ENCODE results near the gene ATF6B.
"Not testable (repeated sequence)": the region's sequence is repeated elsewhere in the genome, so short reads cannot be mapped to it uniquely, and the experiment has no call there.

ATF6B gene

DNA sequence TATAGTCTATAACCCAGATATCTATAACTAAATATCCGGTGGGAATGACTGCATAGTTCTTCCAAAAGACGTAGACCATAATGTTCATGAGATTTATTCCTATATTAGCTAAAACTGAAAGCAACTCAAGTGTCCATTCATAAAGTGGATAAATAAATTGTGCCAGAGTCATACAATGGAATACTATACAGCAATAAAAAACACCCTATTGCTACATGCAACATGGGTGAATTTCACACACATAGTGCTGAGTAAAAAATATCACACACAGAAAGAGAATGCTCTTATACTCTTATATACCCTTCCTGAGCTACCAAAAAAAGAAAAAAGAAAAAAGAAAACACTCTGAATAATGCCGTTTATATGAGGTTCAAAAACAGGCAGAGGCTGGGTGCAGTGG lies 25.8 kb downstream of the ATF6B start:
- DNase-seq, result no peak

DNA sequence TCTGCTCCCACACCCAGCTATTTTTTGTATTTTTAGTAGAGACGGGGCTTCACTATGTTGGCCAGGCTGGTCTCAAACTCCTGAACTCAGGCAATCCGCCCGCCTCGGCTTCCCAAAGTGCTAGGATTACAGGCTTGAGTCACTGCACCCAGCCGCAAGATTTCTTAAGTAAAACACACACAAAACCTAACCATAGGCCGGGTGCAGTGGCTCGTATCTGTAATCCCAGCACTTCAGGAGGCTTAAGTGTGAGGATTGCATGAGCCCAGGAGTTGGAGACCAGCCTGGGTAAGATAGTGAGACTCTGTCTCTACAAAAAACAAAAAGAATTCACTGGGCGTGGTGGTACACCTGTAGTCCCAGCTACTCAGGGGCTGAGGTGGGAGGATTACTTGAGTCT lies 27.8 kb downstream of the ATF6B start:
- not testable (repeated sequence) for DNase-seq

- no peak for DNase-seq
Observed at GRCh38 chr6:32097364-32097763, 30.7 kb downstream of the ATF6B start.

DNA sequence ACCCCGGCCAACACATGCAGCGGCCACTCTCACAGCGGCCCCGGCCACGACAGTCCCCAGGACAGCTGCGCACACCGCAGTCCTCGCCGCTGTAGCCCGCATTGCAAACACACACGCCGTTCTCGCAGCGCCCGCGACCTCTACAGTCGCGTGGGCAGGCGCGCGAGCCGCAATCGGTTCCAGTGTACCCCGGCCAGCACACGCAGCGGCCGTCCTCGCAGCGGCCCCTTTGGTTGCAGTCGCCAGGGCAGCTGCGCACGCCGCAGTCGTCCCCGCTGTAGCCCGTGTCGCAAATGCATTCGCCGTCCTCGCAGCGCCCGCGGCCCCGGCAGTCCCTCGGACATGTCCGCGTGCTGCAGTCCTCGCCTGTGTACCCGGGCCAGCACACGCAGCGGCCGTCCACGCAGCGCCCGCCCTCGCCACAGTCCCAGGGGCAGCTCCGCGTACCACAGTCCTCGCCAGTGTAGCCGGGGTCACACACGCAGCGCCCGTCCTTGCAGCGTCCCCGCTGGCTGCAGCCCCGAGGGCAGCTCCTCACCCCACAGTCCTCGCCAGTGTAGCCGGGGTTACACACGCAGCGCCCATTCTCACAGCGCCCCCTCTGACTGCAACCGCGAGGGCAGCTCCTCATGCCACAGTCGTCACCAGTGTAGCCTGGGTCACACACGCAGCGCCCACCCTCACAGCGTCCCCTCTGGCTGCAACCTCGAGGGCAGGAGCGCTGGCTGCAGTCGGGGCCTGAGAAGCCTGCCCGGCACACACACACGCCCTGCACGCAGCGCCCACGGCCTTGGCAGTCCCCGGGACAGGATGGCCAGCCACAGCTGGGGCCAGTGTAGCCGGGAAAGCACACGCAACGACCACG lies 31.4 kb downstream of the ATF6B start:
- DNase-seq, result no peak

- no peak for DNase-seq
Observed at GRCh38 chr6:32096087-32096393, 32.0 kb downstream of the ATF6B start.

DNA sequence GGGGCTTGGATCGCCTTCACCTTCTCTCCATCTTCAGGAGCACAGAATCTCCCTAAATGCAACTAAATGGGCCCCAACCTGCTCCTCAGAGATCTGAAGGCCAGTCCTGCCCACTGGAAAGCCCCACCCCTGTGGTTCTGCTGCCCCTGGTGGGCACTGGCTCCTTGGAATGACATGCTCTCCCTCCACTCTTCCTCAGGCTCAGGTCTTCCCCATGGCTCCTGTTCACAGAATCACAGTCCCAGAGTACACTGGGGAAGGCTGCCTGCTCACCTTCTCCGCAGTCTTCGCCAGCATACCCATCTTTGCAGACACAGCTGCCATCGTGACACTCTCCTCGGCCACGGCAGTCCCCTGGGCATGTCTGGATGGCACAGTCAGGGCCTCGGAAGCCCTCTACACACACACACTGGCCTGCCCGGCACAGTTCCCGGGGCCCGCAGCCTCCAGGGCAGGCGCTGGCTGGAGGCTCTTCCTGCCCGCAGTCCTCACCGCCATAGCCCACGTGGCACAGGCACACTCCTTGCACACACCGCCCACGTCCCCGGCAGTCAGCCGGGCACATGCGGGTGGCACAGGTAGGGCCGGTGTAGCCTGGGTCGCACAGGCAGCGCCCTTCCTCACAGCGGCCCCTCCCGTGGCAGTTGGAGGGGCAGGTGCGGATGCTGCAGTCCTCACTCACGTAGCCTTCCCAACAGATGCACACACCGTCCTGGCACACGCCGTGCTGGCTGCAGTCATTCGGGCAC lies 32.5 kb downstream of the ATF6B start:
- no peak for DNase-seq

DNA sequence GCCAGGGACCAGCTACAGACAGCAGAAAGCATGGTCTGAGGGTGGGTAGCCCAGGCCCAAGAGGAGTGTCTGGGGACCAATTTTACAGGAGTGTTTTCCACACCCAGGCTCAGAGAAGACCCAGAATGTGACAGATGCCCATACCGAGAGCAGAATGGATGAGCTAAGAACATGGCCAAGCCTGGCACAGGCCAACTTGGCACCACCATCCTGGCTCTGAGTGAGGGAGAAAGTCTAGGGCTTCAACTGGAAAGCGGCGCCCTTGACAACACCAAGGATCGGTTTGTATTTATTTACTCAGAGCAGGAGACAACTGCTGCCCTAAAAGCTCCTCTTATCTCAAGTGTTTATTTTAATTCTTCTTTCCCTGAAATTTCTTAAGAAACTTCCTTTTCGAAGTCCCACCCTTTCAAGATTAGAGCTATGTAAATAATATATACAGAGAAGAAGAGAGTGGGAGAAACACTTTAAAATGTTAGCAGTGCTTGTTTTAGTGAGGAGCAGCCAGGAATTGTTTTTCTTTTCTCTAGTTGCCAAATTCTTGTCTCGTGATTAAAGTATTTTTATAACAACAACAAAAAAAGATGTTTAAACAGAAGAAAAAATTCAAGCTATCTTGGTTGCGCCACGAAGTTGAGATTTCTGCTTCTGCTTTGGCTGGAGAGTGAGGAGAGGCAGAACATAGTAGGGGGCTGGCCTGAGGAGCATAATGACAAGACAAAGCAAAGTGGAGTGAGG lies 35.1 kb downstream of the ATF6B start:
- DNase-seq, result no peak

DNA sequence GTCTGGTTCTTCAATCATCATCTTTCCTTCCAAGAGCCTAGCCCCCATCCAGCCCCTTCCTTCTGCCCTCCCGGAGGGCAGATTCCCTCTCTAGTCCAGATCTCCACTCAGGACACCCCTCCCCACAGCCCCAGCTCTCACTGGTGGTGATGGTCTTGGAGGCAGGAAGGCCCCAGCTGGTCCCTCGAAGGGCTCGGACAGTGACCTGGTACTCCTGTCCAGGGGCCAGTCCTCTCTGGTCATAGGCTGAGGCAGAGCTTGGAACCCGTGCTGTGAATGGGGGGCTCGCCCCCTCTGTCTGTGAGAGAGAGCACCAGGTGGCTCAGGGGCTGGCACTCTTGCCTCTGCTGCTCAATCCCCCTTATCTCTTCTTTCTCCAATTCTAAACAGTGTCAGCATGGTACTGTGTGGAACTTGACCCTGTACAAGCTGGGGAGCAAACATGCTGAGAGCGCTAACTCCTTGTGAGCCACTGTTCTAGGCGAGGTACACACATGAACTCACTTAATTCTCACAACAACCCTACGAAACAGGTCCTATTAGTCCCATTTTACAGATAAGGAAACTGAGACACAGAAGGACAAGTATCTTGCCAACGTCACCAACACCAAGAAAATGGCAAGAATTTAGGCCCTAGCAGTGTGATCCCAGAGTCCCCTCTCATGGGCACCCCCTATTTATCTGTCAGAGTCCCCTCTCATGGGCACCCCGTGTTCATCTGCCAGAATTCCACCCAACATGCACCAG lies 38.8 kb downstream of the ATF6B start:
- no peak for DNase-seq

DNA sequence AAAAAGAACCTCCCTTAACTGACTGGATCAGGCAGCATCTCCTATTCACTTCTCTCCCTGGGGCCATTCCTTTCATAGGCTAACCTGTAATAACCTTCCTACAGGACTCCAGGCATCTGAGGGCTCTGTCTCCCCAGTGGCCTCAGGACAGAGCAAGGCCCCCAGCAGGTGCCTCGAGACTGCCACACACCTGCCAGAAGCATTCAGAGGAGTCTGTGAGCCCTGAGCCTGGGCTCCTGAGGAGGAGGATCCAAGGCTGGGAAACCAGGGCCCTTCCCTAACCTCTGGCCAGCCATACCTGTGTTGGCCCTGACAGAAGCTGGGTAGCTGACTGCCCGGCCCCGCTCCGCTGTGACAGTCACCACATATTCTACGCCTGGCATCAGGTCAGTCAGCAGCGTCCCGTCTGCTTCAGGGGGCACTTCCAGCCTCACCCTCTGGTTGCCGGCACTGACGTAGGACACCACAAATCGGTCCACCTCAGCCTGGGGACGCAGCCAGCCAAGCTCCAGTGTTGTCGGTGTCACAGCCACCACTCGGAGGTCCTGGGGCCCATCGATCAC lies 39.5 kb downstream of the ATF6B start:
- DNase-seq, result no peak

DNA sequence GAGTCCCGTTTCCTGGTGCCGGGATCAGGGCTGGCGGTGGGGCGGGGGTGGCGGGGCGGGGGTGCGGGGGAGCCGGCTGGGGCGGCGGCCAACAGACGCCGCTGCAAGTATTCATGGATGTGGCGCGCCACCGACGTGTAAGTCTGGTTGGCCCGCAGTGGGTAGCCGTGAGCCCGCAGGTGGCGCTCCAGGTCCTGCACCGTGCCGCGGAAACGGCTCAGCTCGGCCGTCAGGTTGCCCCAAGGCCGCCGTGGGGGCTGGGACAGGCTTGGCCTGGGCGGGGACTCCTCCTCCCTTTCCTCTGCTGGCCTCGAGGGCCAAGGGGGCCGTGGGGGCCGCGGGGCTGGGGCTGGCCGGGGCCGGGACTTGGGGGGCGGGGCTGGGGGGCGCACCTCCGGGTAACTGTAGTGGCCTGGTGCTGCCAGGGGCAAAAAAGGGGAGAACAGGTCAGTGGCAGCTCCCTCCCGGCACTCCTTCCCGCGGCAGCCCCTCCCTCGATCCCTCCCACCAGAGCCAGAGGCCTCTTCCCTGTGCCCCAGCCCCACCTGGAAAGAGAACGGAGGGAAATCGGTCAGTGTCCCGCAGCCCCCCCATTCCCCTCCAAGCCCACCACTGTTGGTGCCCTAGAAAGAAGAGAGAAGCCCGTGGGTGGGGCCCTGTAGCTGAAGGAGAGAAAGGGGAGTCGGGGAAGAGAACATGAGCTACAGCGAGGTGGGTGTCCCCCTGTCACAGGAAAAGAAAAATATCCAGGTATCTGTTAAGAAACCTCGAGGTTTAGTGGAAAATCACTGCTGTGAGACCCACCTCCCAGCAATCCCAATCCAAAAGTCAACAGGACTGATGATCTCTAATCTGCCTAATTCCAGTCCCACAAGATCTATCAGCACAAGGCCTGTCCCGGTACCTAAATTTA lies 40.2 kb downstream of the ATF6B start:
- peak; percentile 2 for DNase-seq

DNA sequence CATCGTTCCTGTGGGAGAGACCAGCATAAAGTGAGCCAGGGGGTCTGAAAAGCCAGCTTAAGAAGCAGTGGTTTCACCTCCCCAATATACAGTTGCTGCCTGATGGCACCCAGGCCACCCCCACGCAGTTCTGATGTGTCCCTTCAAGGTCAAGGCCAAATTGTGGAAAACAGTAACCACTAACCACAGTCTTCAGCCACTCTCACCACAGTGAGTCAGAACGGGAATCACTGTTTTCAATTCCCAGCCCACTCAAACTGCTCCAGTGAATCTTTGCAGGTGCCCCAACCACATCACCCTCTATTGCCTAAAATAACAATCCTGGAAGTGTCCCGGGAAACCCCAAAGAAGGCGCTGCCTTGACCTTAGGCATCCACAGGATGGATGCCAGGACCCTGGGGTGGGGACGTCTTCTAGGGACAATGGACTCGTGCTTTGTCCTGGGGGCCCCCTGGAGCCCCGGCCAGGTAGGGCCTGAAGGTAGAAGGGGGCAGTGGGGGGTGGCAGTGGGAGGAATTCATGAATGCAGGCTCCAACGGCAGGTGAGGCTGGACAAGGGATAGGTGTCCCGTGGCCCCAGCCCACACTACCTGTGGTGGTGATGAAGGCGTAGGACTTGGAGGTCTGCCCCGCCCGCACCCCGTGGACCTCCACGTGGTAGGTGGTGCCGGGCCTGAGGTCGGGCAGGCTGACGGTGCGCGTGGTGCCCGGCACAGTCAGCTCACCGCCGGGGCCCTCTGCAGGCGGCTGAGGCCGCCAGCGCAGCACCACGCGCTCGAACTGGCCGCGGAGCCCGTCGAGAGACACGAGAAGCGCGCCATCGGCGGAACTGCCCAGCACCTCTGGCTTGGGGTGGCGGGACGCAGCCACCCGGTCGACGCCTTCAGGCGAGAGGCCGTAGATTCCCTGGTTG lies 41.1 kb downstream of the ATF6B start:
- no peak for DNase-seq

DNA sequence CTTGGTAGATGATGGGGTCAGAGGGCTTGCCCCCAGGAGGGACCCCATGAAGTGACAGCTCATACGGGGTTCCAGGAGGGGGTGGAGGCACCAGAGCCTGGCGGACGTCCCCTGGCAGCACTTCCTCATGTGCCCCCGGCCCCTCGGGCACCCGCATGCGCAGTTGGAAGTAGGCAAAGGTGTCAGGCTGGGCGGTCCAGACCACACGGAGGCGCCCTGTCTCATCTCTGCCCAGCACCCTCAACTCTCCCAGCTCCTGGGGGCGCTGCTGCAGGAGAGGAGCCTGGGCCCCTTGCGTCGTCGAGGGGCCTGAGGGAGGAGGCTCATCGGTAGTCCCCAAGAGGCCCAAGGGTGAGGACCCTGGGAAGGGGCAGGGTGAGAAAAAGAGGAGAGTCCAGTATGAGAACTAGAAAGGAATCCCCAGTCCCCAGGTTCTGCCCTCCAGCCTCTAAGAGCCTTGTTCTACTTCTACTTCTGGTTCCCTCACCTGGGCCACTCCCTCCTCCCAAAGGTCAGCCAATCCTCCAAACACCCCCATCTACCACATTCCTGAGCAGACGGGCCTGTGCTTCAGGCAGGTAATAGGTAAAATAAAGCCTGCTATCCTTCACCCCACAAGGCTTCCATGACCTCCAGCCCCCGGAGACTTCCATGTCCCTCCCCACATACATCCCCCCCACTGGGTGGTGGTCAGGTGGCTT lies 42.1 kb downstream of the ATF6B start:
- DNase-seq, result no peak

DNA sequence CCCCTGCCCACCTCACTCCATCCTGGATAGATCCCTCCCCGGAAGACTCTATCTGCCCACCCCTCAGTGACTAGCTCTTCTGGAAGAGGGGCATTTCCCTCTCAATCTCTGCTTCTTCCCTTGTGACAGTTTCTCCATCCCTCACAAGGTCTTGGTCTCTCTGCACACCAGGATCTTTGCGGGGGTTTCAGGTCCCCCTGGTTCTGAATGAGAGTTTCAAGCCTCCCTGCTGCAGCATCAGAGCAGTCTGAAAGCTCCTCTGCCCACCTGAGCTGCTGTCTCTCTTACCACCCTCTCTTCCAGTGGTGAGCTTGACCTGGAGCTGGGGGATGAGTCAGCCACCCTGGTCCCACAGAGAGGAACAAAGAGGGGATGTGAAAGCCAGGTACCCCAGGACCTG lies 43.3 kb downstream of the ATF6B start:
- DNase-seq, result no peak

- DNase-seq, result no peak
Observed at GRCh38 chr6:32083812-32084768, 44.0 kb downstream of the ATF6B start.

GRCh38 chr6:32082935-32083334 lies 45.1 kb downstream of the ATF6B start:
- no peak for DNase-seq

- no peak for DNase-seq
Observed at GRCh38 chr6:32082478-32082877, 45.6 kb downstream of the ATF6B start.

DNA sequence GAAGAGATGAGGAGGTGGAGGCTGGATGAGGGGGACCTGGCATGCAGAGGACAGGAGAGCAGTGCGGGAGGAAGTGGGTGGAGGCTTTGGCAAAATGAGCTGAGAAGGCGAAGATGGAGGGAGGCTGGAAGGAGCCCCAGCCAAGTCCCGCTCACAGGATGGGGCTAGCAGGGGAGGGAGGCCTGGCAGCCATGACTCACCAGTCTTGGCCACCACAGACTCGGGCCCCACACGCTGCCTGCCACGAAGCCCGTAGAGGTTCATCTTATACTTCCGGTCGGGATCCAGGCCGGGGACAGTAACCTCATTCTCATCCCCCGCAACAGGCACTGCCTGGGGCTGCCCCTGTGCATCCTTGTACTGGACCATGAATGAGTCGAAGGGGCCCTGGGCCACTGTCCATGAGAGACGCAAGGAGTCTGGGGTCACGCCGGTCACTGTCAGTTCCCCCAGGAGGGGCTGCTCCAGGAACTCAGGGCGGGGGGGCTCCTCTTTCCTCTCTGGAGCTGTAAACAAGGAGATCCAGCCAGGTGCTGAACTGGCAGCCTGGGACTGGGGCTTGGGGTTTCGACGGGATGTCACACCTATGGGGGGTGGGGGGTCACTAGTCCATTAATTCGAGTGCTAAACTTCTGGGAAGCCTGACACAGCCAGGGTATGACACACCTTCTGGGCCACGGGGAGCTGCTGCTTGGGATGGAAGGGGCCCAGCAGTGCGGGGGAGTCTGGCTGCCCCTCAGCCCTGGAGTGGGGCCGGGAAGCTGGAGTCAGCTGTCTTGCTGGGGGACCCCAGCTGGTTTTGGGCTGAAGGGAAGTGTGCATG lies 46.7 kb downstream of the ATF6B start:
- no peak for DNase-seq

Data from NCI-H774 (cell line).